GM21367 (cell line): ENCODE data around the gene USP25.
"Not testable (repeated sequence)": the region's sequence is repeated elsewhere in the genome, so short reads cannot be mapped to it uniquely, and the experiment has no call there.

ENCODE experiments used
- ATAC-seq: cut with Tn5 transposase; IDR thresholded peaks from one replicate; pipeline ENCODE4 v1.9.1; 2021; ENCODE audit not compliant: unreplicated experiment

USP25 gene

GRCh38 chr21:15730484-15731242 is 881 bp downstream of the USP25 start:
- ATAC-seq, result no peak

- no peak for ATAC-seq
These were observed 1.4 kb downstream of the USP25 start for GRCh38 chr21:15731243-15731613.

- peak; percentile 50 for ATAC-seq
These were observed 2.7 kb downstream of the USP25 start for GRCh38 chr21:15732290-15732995.

- no peak for ATAC-seq
These were observed 3.2 kb downstream of the USP25 start for GRCh38 chr21:15732996-15733329.

- no peak for ATAC-seq
These were observed 5.6 kb downstream of the USP25 start for GRCh38 chr21:15735409-15735808.

GRCh38 chr21:15735931-15736330 is 6.1 kb downstream of the USP25 start:
- not testable (repeated sequence) for ATAC-seq

- not testable (repeated sequence) for ATAC-seq
These were observed 9.0 kb downstream of the USP25 start for GRCh38 chr21:15738779-15739178.

GRCh38 chr21:15740383-15740782 is 10.6 kb downstream of the USP25 start:
- ATAC-seq, result no peak

- no peak for ATAC-seq
These were observed 11.7 kb downstream of the USP25 start for GRCh38 chr21:15741510-15741909.

- no peak for ATAC-seq
These were observed 12.4 kb downstream of the USP25 start for GRCh38 chr21:15742052-15742670.

GRCh38 chr21:15742694-15743093 is 12.9 kb downstream of the USP25 start:
- ATAC-seq, result no peak

GRCh38 chr21:15743593-15743992 is 13.8 kb downstream of the USP25 start:
- no peak for ATAC-seq

GRCh38 chr21:15744926-15745325 is 15.1 kb downstream of the USP25 start:
- ATAC-seq, result no peak

GRCh38 chr21:15748586-15748985 is 18.8 kb downstream of the USP25 start:
- no peak for ATAC-seq

- ATAC-seq, result no peak
These were observed 19.5 kb downstream of the USP25 start for GRCh38 chr21:15749082-15749860.

GRCh38 chr21:15749861-15750159 is 20.0 kb downstream of the USP25 start:
- no peak for ATAC-seq

GRCh38 chr21:15751037-15751436 is 21.3 kb downstream of the USP25 start:
- ATAC-seq, result no peak

- no peak for ATAC-seq
These were observed 21.8 kb downstream of the USP25 start for GRCh38 chr21:15751546-15751945.

- ATAC-seq, result no peak
These were observed 23.1 kb downstream of the USP25 start for GRCh38 chr21:15752763-15753407.

- no peak for ATAC-seq
These were observed 24.0 kb downstream of the USP25 start for GRCh38 chr21:15753741-15754140.

- ATAC-seq, result no peak
These were observed 24.9 kb downstream of the USP25 start for GRCh38 chr21:15754640-15755039.
